GM12873 (cell line): ENCODE measurements around the gene APELA.
A peak's percentile ranks its signal among the peaks of the same experiment; 100 is the strongest.

Source experiments
- TF ChIP-seq, protein P1 (sequence below): IDR thresholded peaks from 2 replicates; pipeline ENCODE4 v1.5.1; 2012; ENCODE audit warnings: low read depth, mild to moderate bottlenecking, moderate library complexity, low read length, control low read depth; ENCODE audit not compliant: insufficient read depth; ENCODE audit errors: missing control alignments

Gene APELA

DNA sequence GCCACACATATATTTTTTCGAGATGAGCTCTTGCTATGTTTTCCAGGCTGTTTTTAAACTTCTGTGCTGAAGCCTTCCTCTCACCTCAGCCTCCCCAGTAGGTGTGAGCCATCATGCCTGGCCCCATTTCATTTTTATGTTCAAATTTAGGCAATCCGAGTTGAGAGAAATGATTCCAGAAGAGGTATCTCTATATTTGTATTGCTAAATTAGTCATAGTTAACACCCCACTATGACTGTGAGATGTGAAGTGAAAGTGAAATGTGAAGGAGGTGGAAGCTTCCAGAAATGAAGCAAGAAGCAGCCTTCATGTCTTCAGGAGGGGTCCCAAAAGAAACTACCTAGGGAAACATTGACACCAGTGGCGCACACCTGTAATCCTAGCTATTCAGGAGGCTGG, 17.7 kb downstream of the APELA start:
- TF ChIP-seq, protein P1, sequence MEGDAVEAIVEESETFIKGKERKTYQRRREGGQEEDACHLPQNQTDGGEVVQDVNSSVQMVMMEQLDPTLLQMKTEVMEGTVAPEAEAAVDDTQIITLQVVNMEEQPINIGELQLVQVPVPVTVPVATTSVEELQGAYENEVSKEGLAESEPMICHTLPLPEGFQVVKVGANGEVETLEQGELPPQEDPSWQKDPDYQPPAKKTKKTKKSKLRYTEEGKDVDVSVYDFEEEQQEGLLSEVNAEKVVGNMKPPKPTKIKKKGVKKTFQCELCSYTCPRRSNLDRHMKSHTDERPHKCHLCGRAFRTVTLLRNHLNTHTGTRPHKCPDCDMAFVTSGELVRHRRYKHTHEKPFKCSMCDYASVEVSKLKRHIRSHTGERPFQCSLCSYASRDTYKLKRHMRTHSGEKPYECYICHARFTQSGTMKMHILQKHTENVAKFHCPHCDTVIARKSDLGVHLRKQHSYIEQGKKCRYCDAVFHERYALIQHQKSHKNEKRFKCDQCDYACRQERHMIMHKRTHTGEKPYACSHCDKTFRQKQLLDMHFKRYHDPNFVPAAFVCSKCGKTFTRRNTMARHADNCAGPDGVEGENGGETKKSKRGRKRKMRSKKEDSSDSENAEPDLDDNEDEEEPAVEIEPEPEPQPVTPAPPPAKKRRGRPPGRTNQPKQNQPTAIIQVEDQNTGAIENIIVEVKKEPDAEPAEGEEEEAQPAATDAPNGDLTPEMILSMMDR: no peak

DNA sequence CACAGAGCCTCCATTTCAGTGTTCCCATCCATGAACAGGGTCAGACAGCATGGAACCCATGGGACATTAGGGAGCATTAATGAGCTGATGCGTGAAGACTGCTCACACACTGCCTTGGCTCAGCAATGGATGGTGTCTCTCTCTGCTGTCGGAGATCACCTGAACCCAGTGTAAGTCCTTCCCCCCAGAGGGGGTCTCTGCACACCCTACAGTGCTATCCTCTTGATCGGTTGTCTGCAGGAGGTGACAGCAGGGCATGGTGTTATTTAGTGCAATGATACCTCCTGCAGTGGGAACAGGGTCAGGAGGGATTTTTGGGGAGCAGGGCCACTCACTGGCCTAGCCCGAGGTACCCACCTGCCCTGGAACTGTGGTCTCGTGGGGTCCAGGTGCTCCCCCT, 25.6 kb downstream of the APELA start:
- TF ChIP-seq, protein P1: no peak

DNA sequence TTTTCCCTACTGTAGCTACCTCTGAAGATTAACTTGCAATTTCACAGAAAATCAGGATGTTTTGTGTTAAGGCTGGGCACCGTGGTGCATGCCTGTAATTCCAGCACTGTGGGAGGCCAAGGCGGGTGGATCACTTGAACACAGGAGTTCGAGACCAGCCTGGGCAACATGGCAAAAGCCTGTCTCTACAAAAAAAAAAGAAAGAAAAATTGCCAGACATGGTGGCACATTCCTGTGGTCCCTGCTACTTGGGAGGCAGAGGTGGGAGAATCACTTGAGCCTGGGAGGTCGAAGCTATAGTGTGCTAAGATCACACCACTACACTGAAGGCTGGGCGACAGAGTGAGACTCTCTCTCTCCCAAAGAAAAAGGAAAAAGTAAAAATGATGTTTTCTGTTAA, 27.4 kb downstream of the APELA start:
- TF ChIP-seq, protein P1: no peak

DNA sequence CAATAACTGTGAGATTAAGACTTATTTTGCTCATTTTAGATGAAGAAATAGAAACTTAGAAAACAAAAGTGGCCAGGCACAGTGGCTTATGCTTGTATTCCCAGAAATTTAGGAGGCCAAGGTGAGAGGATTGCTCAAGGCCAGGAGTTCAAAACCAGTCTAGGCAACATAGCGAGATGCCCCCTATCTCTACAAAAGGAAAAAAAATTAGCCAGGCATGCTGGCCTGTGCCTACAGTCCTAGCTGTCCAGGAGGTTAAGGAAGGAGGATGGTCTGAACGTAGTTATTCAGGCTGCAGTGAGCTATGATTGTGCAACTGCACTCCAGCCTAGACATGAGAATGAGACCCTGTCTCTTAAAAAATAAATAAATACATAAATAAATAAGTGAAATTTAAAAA, 28.0 kb downstream of the APELA start:
- TF ChIP-seq, protein P1: no peak

DNA sequence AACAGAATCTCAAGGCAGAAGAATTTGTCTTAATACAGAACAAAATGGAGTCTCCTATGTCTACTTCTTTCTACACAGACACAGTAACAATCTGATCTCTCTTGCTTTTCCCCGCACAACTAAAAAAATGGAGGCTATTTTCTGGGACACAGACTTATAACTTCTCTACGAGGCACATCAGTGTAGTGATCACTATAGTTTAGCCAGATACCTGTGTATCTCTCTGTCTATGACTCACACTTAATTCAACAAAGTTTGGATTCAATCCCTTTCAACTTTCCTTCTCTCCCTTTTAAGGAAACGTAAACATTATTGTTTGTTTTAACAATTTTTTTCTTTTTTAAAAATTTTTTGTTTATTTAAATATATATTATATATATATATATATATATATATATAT, 29.4 kb downstream of the APELA start:
- TF ChIP-seq, protein P1: no peak

DNA sequence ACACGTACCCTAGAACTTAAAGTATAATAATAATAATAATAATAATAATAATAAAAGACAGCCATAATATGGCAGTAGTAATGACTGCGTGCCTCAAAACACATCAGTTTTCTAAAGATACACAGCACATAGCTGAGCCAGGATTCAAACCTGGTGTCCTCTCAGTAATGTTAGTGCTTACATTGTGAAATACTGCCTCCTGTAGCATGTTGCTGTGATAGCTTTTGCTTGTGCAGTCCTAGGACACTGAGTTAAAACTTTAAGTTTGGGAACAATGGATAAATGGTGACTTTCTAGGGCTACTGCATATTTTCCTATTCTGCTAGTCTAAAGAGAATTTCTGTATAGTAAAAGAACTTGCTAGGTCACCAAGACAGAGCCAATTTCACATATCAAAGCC, 36.5 kb downstream of the APELA start:
- TF ChIP-seq, protein P1: peak; percentile 22

DNA sequence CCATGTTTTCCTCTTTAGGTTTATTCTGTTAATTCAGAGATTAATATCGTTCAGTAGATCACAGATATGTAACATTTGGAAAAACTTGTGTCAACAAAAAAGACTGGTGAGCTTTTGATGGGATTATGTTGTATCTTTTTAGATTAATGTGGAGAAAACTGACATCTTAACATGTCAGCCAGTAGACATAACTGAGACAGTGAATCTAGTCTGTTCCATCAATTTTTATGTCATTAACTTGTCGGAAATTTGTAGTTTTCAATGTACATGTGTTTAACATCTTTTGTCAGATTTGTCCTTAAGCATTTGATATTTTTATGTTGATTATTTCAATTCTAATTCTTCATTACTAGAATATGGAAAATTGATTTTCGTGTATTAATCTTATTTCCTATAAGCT, 42.0 kb downstream of the APELA start:
- TF ChIP-seq, protein P1: no peak

DNA sequence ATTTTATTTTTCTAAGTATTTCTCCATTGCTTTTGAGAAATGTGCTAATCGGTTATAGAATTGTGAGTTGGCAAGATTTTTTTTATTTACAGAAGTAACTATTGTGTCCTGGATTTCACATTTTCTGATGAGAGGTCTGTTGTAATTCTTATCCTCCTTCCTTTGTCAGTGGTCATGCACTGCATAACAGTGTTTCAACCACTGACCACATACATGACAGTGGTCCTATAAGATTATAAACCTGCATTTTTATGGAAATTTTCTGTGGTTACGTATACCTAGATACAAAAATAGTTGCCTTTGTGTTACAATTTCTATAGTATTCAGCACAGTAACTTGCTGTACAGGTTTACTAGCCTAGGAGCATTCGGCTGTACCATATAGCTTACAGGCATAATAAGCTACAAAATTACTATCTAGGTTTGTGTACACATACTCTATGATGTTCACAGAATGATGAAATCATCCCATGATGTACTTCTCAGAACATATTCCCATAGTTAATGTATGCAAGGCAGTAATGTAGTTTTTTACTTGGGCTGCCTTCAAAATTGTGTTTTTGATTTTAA, 47.8 kb downstream of the APELA start:
- TF ChIP-seq, protein P1: no peak
